Measurements from ENCODE around the gene ING1.

ING1 gene

DNA sequence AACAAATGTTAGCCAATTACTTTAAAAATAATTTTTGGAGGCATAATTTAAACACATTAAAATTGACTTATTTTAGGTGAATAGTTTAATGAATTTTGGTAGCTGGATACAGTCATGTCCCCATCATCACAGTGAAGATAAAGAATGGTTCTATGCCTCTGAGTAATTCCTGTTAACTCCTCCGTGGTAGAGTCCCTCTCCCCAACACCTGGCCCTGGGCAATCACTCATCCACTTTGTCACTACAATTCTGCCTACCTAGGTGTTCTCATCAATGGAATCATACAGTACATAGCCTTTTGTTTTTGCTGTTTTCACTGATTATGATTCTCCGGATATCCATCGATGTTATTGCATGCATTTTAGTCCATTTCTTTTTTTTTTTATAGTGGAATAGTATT is 55.6 kb downstream of the ING1 start:
- TF ChIP-seq, protein P1, sequence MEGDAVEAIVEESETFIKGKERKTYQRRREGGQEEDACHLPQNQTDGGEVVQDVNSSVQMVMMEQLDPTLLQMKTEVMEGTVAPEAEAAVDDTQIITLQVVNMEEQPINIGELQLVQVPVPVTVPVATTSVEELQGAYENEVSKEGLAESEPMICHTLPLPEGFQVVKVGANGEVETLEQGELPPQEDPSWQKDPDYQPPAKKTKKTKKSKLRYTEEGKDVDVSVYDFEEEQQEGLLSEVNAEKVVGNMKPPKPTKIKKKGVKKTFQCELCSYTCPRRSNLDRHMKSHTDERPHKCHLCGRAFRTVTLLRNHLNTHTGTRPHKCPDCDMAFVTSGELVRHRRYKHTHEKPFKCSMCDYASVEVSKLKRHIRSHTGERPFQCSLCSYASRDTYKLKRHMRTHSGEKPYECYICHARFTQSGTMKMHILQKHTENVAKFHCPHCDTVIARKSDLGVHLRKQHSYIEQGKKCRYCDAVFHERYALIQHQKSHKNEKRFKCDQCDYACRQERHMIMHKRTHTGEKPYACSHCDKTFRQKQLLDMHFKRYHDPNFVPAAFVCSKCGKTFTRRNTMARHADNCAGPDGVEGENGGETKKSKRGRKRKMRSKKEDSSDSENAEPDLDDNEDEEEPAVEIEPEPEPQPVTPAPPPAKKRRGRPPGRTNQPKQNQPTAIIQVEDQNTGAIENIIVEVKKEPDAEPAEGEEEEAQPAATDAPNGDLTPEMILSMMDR (IDR thresholded peaks at IDR 0.05; ENCODE audit: extremely low read depth, insufficient read depth, missing control alignments), result no peak
- no peak for DNase-seq (ENCODE audit: low spot score)
- in situ Hi-C loops (cut with MboI; ENCODE audit: low pct_unique_long_range_greater_than_20kb, low sequenced_read_pairs, unreplicated experiment), result no loop called here

DNA sequence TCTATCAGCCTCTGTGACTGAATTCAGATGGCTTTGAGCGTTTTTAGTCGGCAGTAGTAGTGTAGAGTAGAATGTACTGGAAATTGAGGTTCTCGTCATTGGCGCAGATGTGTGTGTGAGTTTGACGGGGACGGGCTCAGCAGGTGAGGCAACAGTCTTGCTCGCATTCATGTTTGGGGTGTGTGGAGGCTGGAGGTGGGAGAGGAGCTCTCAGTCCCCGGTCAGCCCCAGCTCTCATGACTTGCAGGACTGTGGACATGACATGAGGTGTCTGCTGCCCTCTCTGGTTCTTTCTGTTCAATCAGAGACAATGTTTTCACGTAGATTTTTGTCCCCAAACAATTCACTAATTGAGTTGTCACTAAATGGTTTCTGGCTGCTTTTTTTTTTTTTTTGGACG is 57.2 kb downstream of the ING1 start:
- in situ Hi-C loops (cut with MboI; ENCODE audit: low pct_unique_long_range_greater_than_20kb, low sequenced_read_pairs, unreplicated experiment), result no loop called here
- no peak for DNase-seq (ENCODE audit: low spot score)
- TF ChIP-seq, protein P1 (IDR thresholded peaks at IDR 0.05; ENCODE audit: extremely low read depth, insufficient read depth, missing control alignments), result no peak

DNA sequence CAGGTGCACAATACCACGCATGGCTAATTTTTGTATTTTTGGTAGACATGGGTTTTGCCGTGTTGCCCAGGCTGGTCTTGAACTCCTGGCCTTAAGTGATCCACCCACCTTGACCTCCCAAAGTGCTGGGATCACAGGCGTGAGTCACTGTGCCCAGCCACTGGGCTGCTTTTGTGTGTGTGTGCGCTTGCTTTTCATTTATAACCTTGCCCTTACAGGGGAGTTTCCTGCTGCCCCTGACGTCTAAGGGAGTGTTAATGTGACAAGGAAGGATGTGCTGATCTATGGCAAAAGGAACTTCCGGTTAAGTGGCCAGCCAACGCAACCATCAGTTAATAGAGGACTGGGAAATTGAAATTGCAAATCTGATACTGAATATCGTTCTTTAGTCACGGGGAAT is 57.7 kb downstream of the ING1 start:
- no peak for DNase-seq (ENCODE audit: low spot score)
- in situ Hi-C loops (cut with MboI; ENCODE audit: low pct_unique_long_range_greater_than_20kb, low sequenced_read_pairs, unreplicated experiment), result no loop called here
- TF ChIP-seq, protein P1 (IDR thresholded peaks at IDR 0.05; ENCODE audit: extremely low read depth, insufficient read depth, missing control alignments), result no peak

DNA sequence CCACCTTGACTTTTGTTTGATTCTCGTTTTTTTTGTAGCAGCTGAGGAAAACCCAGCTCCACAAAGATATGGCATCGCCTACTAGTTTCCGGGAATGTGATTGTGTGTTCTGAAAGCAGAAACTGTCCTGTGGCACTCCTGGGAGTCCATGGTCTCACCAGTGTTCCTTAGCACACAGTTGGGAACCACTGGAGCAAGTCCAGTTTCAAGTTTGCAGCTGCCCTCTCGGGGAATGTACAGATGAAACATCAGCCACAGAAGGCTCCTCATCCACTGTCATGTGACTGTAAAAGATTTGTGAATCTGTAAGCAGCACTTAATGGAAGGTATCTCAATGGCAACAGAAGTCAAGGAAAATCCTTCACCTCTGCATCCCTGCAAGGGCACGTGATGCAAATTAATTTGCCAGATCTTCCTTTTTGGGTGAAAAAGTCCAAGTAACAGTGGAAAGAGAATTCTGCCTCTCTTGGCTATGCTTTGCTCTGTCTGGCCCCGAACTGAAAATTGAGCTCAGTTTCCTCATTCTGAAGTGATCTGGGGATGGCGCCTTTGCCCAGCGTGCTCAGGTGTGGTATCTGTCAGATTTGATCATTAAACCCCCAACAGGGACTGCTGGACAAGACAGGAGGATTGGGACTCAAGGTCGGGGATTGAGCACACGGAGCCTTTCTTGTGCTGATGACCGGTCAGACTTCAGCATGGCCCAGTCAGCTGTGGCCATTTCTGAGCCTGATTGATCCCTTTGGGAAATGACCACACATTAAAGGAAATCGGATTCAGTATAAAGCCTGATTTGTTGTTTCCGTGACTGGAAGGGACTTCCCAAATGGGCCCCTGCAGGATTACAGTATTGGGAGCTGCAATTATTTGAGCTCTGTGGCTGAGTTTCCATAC is 58.8 kb downstream of the ING1 start:
- no peak for DNase-seq (ENCODE audit: low spot score)
- TF ChIP-seq, protein P1 (IDR thresholded peaks at IDR 0.05; ENCODE audit: extremely low read depth, insufficient read depth, missing control alignments), result no peak
- in situ Hi-C loops (cut with MboI; ENCODE audit: low pct_unique_long_range_greater_than_20kb, low sequenced_read_pairs, unreplicated experiment), result no loop called here
